IMR-90 (cell line): ENCODE results near the gene RAD23B. TPM values are rescaled to one million over a fixed set of nuclear protein-coding genes. Genes with fewer than 3 reads are reported as not detected.

Experiments used
- ATAC-seq: fragments of 200-7000 bp; cut with Tn5 transposase; 2 replicates; pipeline ENCODE4 v1.9.1; 2020; ENCODE audit warnings: low read depth, mild to moderate bottlenecking, moderate library complexity
- BruUV-seq: library from RNA; stranded (reverse); fragments of 400-500 nt; replicated peaks from 2 replicates; lab custom pipeline; 2021; lab: Mats Ljungman, UMichigan
- CTCF ChIA-PET: fragments of 300-600 bp; formaldehyde crosslinking; extraction: SDS; loops from one replicate; lab custom pipeline; 2021; ENCODE audit warnings: antibody characterized with exemption; lab: Yijun Ruan, JAX
- POLR2A ChIA-PET: fragments of 300-600 bp; sonication (Branson Sonifier 250); formaldehyde crosslinking; loops from one replicate; lab custom pipeline; 2022; ENCODE audit warnings: antibody characterized with exemption; ENCODE audit not compliant: unreplicated experiment; lab: Charles Lee
- DNase-seq: peaks from one replicate; pipeline ENCODE4 v3.0.0; 2013
- H2AFZ ChIP-seq: replicated peaks from 2 replicates; pipeline ENCODE3; 2013; ENCODE audit warnings: low read length, mild to moderate bottlenecking; ENCODE audit not compliant: poor library complexity
- H2AK5ac ChIP-seq: 2 replicates; pipeline ENCODE4 v1.6.1; 2013; ENCODE audit warnings: low read depth, low read length, inconsistent platforms
- H2AK9ac ChIP-seq: replicated peaks from 2 replicates; pipeline ENCODE3; 2013; ENCODE audit warnings: mild to moderate bottlenecking, low read depth, low read length, moderate library complexity; ENCODE audit not compliant: poor library complexity
- H2BK120ac ChIP-seq: 2 replicates; pipeline ENCODE4 v1.6.1; 2013; ENCODE audit warnings: low read depth, low read length, inconsistent platforms
- H2BK15ac ChIP-seq: 3 replicates; pipeline ENCODE4 v1.6.1; 2013; ENCODE audit warnings: low read depth, low read length, inconsistent platforms
- H2BK20ac ChIP-seq: 2 replicates; pipeline ENCODE4 v1.6.1; 2013; ENCODE audit warnings: low read depth, mild to moderate bottlenecking, inconsistent platforms, low read length, moderate library complexity
- H2BK5ac ChIP-seq: 2 replicates; pipeline ENCODE4 v1.6.1; 2013; ENCODE audit warnings: mild to moderate bottlenecking, low read depth, low read length, inconsistent platforms; ENCODE audit not compliant: poor library complexity, severe bottlenecking
- H3K14ac ChIP-seq: replicated peaks from 2 replicates; pipeline ENCODE4 v1.6.1; 2013; ENCODE audit warnings: low read depth, low read length, inconsistent platforms
- H3K18ac ChIP-seq: 2 replicates; pipeline ENCODE4 v1.6.1; 2013; ENCODE audit warnings: low read depth, low read length, control low read depth
- H3K23ac ChIP-seq: 2 replicates; pipeline ENCODE4 v1.6.1; 2013; ENCODE audit warnings: low read depth, low read length, inconsistent platforms
- H3K27ac ChIP-seq: 2 replicates; pipeline ENCODE4 v1.5.1; 2013; ENCODE audit warnings: mild to moderate bottlenecking, control low read depth, low read length; ENCODE audit not compliant: insufficient read depth
- H3K27me3 ChIP-seq: 2 replicates; pipeline ENCODE4 v1.6.1; 2013; ENCODE audit warnings: low read length; ENCODE audit not compliant: control insufficient read depth, insufficient read depth
- H3K36me3 ChIP-seq: 2 replicates; pipeline ENCODE4 v1.6.1; 2013; ENCODE audit warnings: low read length, mixed read lengths; ENCODE audit not compliant: control insufficient read depth, insufficient read depth
- H3K4ac ChIP-seq: 2 replicates; pipeline ENCODE4 v1.6.1; 2013; ENCODE audit warnings: low read depth, low read length, inconsistent platforms
- H3K4me1 ChIP-seq: 2 replicates; pipeline ENCODE4 v1.6.1; 2013; ENCODE audit warnings: low read length, mixed read lengths; ENCODE audit not compliant: control insufficient read depth, insufficient read depth
- H3K4me2 ChIP-seq: 2 replicates; pipeline ENCODE4 v1.6.1; 2013; ENCODE audit warnings: low read depth, mild to moderate bottlenecking, control low read depth, low read length, moderate library complexity
- H3K4me3 ChIP-seq: 2 replicates; pipeline ENCODE4 v1.5.1; 2013; ENCODE audit warnings: low read depth, mild to moderate bottlenecking, control low read depth, low read length, moderate library complexity; ENCODE audit not compliant: insufficient read depth
- H3K56ac ChIP-seq: 2 replicates; pipeline ENCODE4 v1.6.1; 2013; ENCODE audit warnings: low read length, inconsistent platforms; ENCODE audit not compliant: insufficient read depth; ENCODE audit errors: extremely low read depth
- H3K79me1 ChIP-seq, 2 experiments: 2 replicates each; pipeline ENCODE4 v1.6.1; 2013; ENCODE audit warnings: low read length in 2 of 2, inconsistent platforms in 1 of 2, low read depth in 1 of 2
- H3K9ac ChIP-seq: 2 replicates; pipeline ENCODE4 v1.6.1; 2013; ENCODE audit warnings: low read depth, low read length, control low read depth
- H3K9me1 ChIP-seq: 2 replicates; pipeline ENCODE4 v1.6.1; 2013; ENCODE audit warnings: low read length, inconsistent platforms; ENCODE audit not compliant: insufficient read depth
- H3K9me3 ChIP-seq: 2 replicates; pipeline ENCODE4 v1.6.1; 2013; ENCODE audit warnings: low read length; ENCODE audit not compliant: control insufficient read depth, insufficient read depth
- H4K20me1 ChIP-seq: 2 replicates; pipeline ENCODE4 v1.6.1; 2013; ENCODE audit warnings: low read length, inconsistent platforms; ENCODE audit not compliant: insufficient read depth
- H4K5ac ChIP-seq: 2 replicates; pipeline ENCODE4 v1.6.1; 2013; ENCODE audit warnings: mild to moderate bottlenecking, low read depth, low read length, control low read depth
- H4K8ac ChIP-seq, 2 experiments: 2 replicates each; pipeline ENCODE4 v1.6.1; 2013; ENCODE audit warnings: low read depth in 2 of 2, low read length in 2 of 2, control low read depth in 1 of 2, inconsistent platforms in 1 of 2
- H4K91ac ChIP-seq: 2 replicates; pipeline ENCODE4 v1.6.1; 2013; ENCODE audit warnings: low read depth, low read length, inconsistent platforms; ENCODE audit not compliant: insufficient read depth
- BHLHE40 ChIP-seq: fragments of 150-350 bp; IDR thresholded peaks from 2 replicates; pipeline ENCODE4 v1.6.1; 2016; ENCODE audit warnings: mild to moderate bottlenecking, low read depth, low read length
- CEBPB ChIP-seq: IDR thresholded peaks from 2 replicates; pipeline ENCODE4 v1.6.1; 2012; ENCODE audit warnings: low read depth, low read length, improper control_type of control experiment
- CHD1 ChIP-seq: IDR thresholded peaks from 2 replicates; pipeline ENCODE4 v1.6.1; 2012; ENCODE audit warnings: low read depth, low read length, improper control_type of control experiment
- CTCF ChIP-seq: conservative IDR thresholded peaks from 2 replicates; pipeline ENCODE4 v1.5.1; 2012; ENCODE audit warnings: mild to moderate bottlenecking, low read depth, low read length, improper control_type of control experiment
- ELK1 ChIP-seq: fragments of 150-350 bp; IDR thresholded peaks from 2 replicates; pipeline ENCODE4 v1.6.1; 2016; ENCODE audit warnings: low read depth, mild to moderate bottlenecking, low read length, moderate library complexity, borderline replicate concordance
- FOS ChIP-seq: fragments of 150-350 bp; IDR thresholded peaks from 2 replicates; pipeline ENCODE4 v1.6.1; 2016; ENCODE audit warnings: low read depth, low read length
- MAFK ChIP-seq: IDR thresholded peaks from 2 replicates; pipeline ENCODE4 v1.6.1; 2012; ENCODE audit warnings: low read depth, low read length, improper control_type of control experiment
- MAZ ChIP-seq: IDR thresholded peaks from 2 replicates; pipeline ENCODE4 v1.6.1; 2012; ENCODE audit warnings: low read depth, mild to moderate bottlenecking, low read length, improper control_type of control experiment, moderate library complexity, borderline replicate concordance
- MXI1 ChIP-seq: IDR thresholded peaks from 2 replicates; pipeline ENCODE4 v1.6.1; 2012; ENCODE audit warnings: low read depth, mild to moderate bottlenecking, low read length, moderate library complexity, borderline replicate concordance
- POLR2A ChIP-seq: IDR thresholded peaks from 2 replicates; pipeline ENCODE4 v1.6.1; 2012; ENCODE audit warnings: mild to moderate bottlenecking, low read depth, low read length
- RCOR1 ChIP-seq: IDR thresholded peaks from 2 replicates; pipeline ENCODE4 v1.6.1; 2012; ENCODE audit warnings: mild to moderate bottlenecking, low read length, improper control_type of control experiment; ENCODE audit not compliant: insufficient replicate concordance
- RFX5 ChIP-seq: IDR thresholded peaks from 2 replicates; pipeline ENCODE4 v1.8.0; 2012; ENCODE audit warnings: low read depth, mild to moderate bottlenecking, low read length, moderate library complexity
- SMC3 ChIP-seq: fragments of 150-350 bp; IDR thresholded peaks from 2 replicates; pipeline ENCODE4 v1.6.1; 2016; ENCODE audit warnings: low read depth, mild to moderate bottlenecking, antibody characterized with exemption, low read length, moderate library complexity
- USF2 ChIP-seq: fragments of 150-350 bp; IDR thresholded peaks from 2 replicates; pipeline ENCODE4 v1.6.1; 2017; ENCODE audit warnings: mild to moderate bottlenecking, antibody characterized with exemption, low read length, low read depth
- WGBS, 2 experiments: methylation state at CpG; one replicate each; pipeline versions ENCODE4 v1.1.5 to v1.1.7; 2013; ENCODE audit warnings: missing lambda C conversion rate in 2 of 2; ENCODE audit not compliant: insufficient read length in 1 of 2; ENCODE audit errors: extremely low coverage in 2 of 2; 5-methylcytosine and 5-hydroxymethylcytosine counted together
- dilution Hi-C: fragments of 300-500 bp; cut with HindIII; formaldehyde crosslinking; loops from one replicate; pipeline ENCODE4 v1.14.3; 2018; ENCODE audit warnings: low sequenced_read_pairs; ENCODE audit not compliant: unreplicated experiment
- in situ Hi-C: fragments of 300-500 bp; cut with MboI; formaldehyde crosslinking; loops from 3 replicates; pipeline ENCODE4 v1.14.3; 2019; ENCODE audit warnings: low sequenced_read_pairs, inconsistent platforms, mixed read lengths
- intact Hi-C: fragments of 100-400 bp; cut with micrococcal nuclease; formaldehyde crosslinking; loops from 2 replicates; pipeline ENCODE4 v1.10.0; 2022
- polyA plus RNA-seq, 3 experiments: library from polyadenylated mRNA; depleted of rRNA; stranded (reverse); fragments of >200 nt; gene quantifications; 2 replicates each; pipeline ENCODE4 v1.2.3, GENCODE V29; 2012; ENCODE audit warnings: low replicate concordance in 1 of 3
- total RNA-seq: library from RNA; depleted of rRNA; stranded (reverse); fragments of >200 nt; gene quantifications from 2 replicates; pipeline ENCODE4 v1.2.3, GENCODE V29; 2012

Gene RAD23B
- total and polyA plus RNA-seq, 2 of the 4 experiments (the other 2 are of a cell fraction) = 126 to 148 TPM

GRCh38 chr9:107243742-107244141 lies 39.3 kb upstream of the RAD23B start:
- no peak overlapping the region for H3K14ac ChIP-seq
- 0 out of 2 replicates have a peak, but pooled peaks cover 7% of the 10 kb centered on the region for H3K9me1 ChIP-seq
- H3K4ac ChIP-seq = no peak overlapping the region
- H4K20me1 ChIP-seq = no peaks in the 10 kb centered on the region
- no peak overlapping the region for H3K23ac ChIP-seq
- no peak overlapping the region for H3K4me2 ChIP-seq
- dilution Hi-C loops (no loop called here), intact Hi-C loops (no loop called here), in situ Hi-C loops (no loop called here)
- no peak overlapping the region for H4K91ac ChIP-seq
- no TSS peak for BruUV-seq
- H3K9me3 ChIP-seq = no peaks in the 10 kb centered on the region
- CTCF ChIA-PET = interaction anchor here (0.6 kb wide), 1 partner anchor 12 kb away, joined by 4 read pairs; no protein-coding TSS in a partner anchor
- no peak overlapping the region for H3K27ac ChIP-seq
- peak overlapping the region; percentile 57 for H2BK5ac ChIP-seq
- no peaks in the 10 kb centered on the region for H3K27me3 ChIP-seq
- H2BK20ac ChIP-seq = no peak overlapping the region
- TF ChIP-seq USF2 (no peak), MXI1 (no peak), RCOR1 (no peak), CTCF (no peak), SMC3 (no peak), CHD1 (no peak), RFX5 (no peak), ELK1 (no peak), BHLHE40 (peak; percentile 75), MAZ (no peak), CEBPB (no peak), POLR2A (no peak), MAFK (no peak), FOS (peak; percentile 82)
- no peak overlapping the region for H2AFZ ChIP-seq
- H2BK15ac ChIP-seq = no peak overlapping the region
- no peak overlapping the region for H2AK5ac ChIP-seq
- H3K36me3 ChIP-seq = no peaks in the 10 kb centered on the region
- no peak overlapping the region for H3K9ac ChIP-seq
- ATAC-seq (peak; percentile 53), DNase-seq (peak; percentile 83)
- H3K56ac ChIP-seq = no peak overlapping the region
- H3K18ac ChIP-seq = no peak overlapping the region
- H4K8ac ChIP-seq = no peak overlapping the region
- H2AK9ac ChIP-seq = no peak overlapping the region
- no peaks in the 10 kb centered on the region; a peak in 1 of 4 replicates for H3K79me1 ChIP-seq
- H3K4me1 ChIP-seq = peaks cover 16% of the 10 kb centered on the region
- H4K5ac ChIP-seq = no peak overlapping the region
- H3K4me3 ChIP-seq = no peak overlapping the region
- H2BK120ac ChIP-seq = no peak overlapping the region
- no CpG with 5 or more reads among the region's 5 CpGs for WGBS, 2 experiments
- POLR2A ChIA-PET = no interaction called here
